Mesodermal cell (in vitro differentiated cells): ENCODE measurements around the gene IFI27L2.
A peak's percentile ranks its signal among the peaks of the same experiment; 100 is the strongest.

Source experiments
- H3K27ac ChIP-seq: 2 replicates; pipeline ENCODE4 v1.7.0; 2013; ENCODE audit warnings: mild to moderate bottlenecking, low read depth, low read length, moderate library complexity; ENCODE audit not compliant: severe bottlenecking
- H3K36me3 ChIP-seq: 2 replicates; pipeline ENCODE4 v1.7.1; 2013; ENCODE audit warnings: mild to moderate bottlenecking, low read length, moderate library complexity; ENCODE audit not compliant: control insufficient read depth, insufficient read depth
- H3K4me1 ChIP-seq: one replicate; pipeline ENCODE4 v1.7.1; 2013; ENCODE audit warnings: mild to moderate bottlenecking, low read length; ENCODE audit not compliant: insufficient read depth, control insufficient read depth, poor library complexity, severe bottlenecking
- H3K4me3 ChIP-seq: 2 replicates; pipeline ENCODE4 v1.7.0; 2013; ENCODE audit warnings: low read length, control low read depth, mild to moderate bottlenecking; ENCODE audit not compliant: insufficient read depth, poor library complexity, severe bottlenecking; ENCODE audit errors: extremely low read depth
- H3K9me3 ChIP-seq: 2 replicates; pipeline ENCODE4 v1.7.1; 2013; ENCODE audit warnings: mild to moderate bottlenecking, low read length, moderate library complexity; ENCODE audit not compliant: control insufficient read depth
- WGBS, 2 experiments: methylation state at CpG; one replicate each; pipeline ENCODE4 v1.1.5; 2013; ENCODE audit warnings: missing lambda C conversion rate in 2 of 2; ENCODE audit not compliant: insufficient coverage in 2 of 2; 5-methylcytosine and 5-hydroxymethylcytosine counted together

Gene IFI27L2

GRCh38 chr14:94135476-94135875 lies 6.1 kb upstream of the IFI27L2 start:
- Histone ChIP-seq H3K9me3 (peaks cover 13% of the 10 kb centered on the region), H3K36me3 (no peaks in the 10 kb centered on the region), H3K4me3 (no peak overlapping the region), H3K27ac (no peak overlapping the region), H3K4me1 (no peaks in the 10 kb centered on the region)
- 66 to 68% methylated on average over 2 to 3 of the region's 4 CpGs for WGBS, 2 experiments

GRCh38 chr14:94132285-94132887 lies 3.0 kb upstream of the IFI27L2 start:
- 0% methylated on average over 2 of the region's 4 CpGs; no CpG with 5 or more reads in 1 of the 2 experiments for WGBS, 2 experiments
- no peak overlapping the region for H3K4me3 ChIP-seq

GRCh38 chr14:94129758-94130414 lies 482 bp upstream of the IFI27L2 start:
- no peaks in the 10 kb centered on the region for H3K4me1 ChIP-seq
- H3K9me3 ChIP-seq = no peaks in the 10 kb centered on the region
- peak overlapping the region; percentile 47 for H3K4me3 ChIP-seq
- 2% methylated on average over 6 to 7 of the region's 12 CpGs for WGBS, 2 experiments
- no peaks in the 10 kb centered on the region for H3K36me3 ChIP-seq
- H3K27ac ChIP-seq = peak overlapping the region; percentile 55

More at GRCh38 chr14:94132285-94132887, 3.0 kb upstream of the IFI27L2 start:
- Histone ChIP-seq H3K36me3 (no peaks in the 10 kb centered on the region), H3K27ac (no peak overlapping the region), H3K9me3 (peaks cover 13% of the 10 kb centered on the region), H3K4me1 (no peaks in the 10 kb centered on the region)

- H3K36me3 ChIP-seq = no peaks in the 10 kb centered on the region
- H3K4me3 ChIP-seq = peak overlapping the region; percentile 47
- no peaks in the 10 kb centered on the region for H3K9me3 ChIP-seq
- no peak overlapping the region for H3K27ac ChIP-seq
- H3K4me1 ChIP-seq = no peaks in the 10 kb centered on the region
- WGBS, 2 experiments = 85 to 87% methylated on average over 13 to 14 of the region's 14 CpGs
Measured at GRCh38 chr14:94128216-94128839, 1.1 kb downstream of the IFI27L2 start.

DNA sequence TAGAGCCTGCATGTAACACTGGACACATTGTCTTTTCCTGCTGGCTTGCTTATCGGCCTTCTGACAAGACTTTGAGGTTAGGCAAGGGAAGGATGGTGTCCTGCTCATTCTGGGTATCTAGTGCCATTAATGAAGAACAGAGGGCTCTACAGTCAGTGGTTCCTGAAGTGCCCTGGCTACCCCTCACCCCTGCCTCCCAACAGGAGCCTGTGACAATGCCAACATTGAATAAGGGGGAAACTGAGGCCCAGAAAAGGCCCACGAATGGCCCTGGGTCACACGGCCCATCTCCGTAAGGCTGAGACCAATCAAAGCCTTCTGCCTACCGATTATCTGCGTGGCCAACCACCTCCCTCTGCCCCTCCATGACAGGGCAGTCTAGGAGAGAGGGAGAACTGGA lies 2.1 kb downstream of the IFI27L2 start:
- WGBS, 2 experiments = 93% methylated on average over 4 to 6 of the region's 6 CpGs
- no peak overlapping the region for H3K4me3 ChIP-seq

DNA sequence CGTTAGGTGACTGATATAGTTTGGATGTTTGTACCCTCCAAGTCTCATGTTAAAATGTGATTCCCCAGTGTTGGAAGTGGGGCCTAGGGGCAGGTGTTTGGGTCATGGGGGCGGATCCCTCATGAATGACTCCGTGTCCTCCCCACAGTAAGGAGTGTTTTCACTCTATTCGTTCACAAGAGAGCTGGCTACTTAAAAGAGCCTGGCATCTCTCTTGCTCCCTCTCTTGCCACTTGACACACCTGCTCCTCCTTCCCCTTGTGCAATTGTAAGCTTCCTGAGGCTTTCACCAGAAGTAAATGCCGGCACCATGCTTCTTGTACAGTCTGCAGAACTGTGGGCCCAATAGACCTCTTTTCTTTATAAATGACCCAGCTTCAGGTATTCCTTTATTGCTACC lies 2.6 kb downstream of the IFI27L2 start:
- no peak overlapping the region for H3K27ac ChIP-seq
- WGBS, 2 experiments = 72 to 88% methylated on average over 4 to 5 of the region's 5 CpGs
- H3K4me1 ChIP-seq = no peaks in the 10 kb centered on the region
- H3K4me3 ChIP-seq = no peak overlapping the region
- H3K9me3 ChIP-seq = no peaks in the 10 kb centered on the region
- H3K36me3 ChIP-seq = no peaks in the 10 kb centered on the region

More for the DNA sequence above, 2.1 kb downstream of the IFI27L2 start:
- no peaks in the 10 kb centered on the region for H3K36me3 ChIP-seq
- H3K27ac ChIP-seq = no peak overlapping the region
- H3K9me3 ChIP-seq = no peaks in the 10 kb centered on the region
- H3K4me1 ChIP-seq = no peaks in the 10 kb centered on the region

GRCh38 chr14:94126419-94126677 lies 3.1 kb downstream of the IFI27L2 start:
- WGBS, 2 experiments = 40 to 78% methylated on average over 1 of the region's 1 CpG
- Histone ChIP-seq H3K27ac (no peak overlapping the region), H3K9me3 (no peaks in the 10 kb centered on the region), H3K36me3 (no peaks in the 10 kb centered on the region), H3K4me3 (no peak overlapping the region), H3K4me1 (no peaks in the 10 kb centered on the region)

DNA sequence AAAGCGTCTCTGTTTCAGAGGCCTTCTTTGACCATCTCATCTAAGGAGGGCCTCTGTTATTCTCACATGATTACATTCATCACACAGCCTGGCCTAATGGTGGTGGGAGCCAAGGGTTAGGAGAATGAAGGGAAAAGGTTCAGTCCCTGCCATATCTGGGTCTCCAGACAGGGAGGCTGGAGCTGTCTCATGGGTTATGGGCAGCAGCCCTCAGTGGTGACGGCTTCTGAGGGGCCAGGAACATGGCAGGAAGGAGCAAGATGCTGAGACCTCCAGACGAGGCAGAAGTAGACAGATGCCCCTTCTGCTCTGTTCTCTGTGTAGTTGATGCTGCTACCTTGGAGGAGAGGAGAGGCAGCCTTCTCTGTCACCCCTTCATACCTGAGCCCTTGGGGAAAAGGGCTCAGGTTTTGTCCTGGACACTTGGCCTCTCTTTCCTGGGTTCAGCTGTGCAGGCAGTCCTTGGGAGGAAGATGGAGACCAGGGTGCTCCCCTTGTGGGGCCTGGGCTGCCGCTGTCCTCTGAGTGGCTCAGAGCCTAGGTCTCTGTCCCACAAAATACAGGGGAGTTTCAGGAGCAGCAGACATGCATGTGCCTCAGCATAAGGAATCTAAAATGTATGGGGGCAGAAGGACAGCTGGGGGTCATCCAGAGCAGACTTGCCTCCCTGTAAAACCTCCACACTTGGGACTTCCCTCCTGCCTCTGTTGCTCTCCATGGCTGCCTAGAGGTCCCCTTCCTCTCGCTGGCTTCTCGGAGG lies 3.6 kb downstream of the IFI27L2 start:
- 88 to 97% methylated on average over 5 to 6 of the region's 6 CpGs for WGBS, 2 experiments
- H3K9me3 ChIP-seq = no peaks in the 10 kb centered on the region
- no peak overlapping the region for H3K27ac ChIP-seq
- H3K4me3 ChIP-seq = no peak overlapping the region
- no peaks in the 10 kb centered on the region for H3K4me1 ChIP-seq
- H3K36me3 ChIP-seq = no peaks in the 10 kb centered on the region

DNA sequence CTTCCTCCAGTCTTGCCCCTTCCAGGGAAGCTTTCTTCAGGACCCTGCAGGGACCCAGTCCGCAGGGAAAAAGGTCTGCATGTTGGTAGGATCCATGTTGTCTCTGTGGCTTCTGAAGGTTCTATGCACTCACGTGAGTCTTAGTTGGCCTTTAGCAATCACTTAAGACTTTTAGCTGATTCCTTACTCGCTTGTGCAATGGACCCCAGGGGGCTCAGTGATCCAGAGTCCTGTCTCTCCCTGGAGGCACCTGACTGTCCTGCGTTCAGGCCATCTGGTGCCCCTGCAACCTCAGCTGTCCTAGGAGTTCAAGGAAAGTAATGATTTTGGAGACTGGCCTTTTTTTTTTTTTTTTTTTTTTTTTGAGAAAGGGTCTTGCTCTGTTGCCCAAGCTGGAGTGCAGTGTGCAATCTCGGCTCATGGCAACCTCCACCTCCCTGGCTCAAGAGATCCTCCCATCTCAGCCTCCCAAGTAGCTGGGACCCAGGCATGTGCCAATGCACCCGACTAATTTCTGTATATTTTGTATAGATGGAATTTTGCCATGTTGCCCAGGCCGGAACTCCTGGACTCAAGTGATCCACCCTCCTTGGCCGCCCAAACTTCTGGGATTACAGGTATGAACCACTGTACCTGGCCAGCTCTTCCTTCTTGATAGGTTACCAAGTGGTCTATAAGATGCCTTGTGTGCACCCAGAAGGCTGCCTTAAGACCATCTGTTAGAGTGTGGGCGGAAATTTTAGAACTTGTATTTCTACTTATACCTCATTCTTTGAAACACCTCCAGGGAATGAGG lies 4.6 kb downstream of the IFI27L2 start:
- whole genome bisulfite sequencing, 2 experiments = 91 to 97% methylated on average over 3 to 5 of the region's 9 CpGs
- Histone ChIP-seq H3K36me3 (no peaks in the 10 kb centered on the region), H3K4me1 (no peaks in the 10 kb centered on the region)

GRCh38 chr14:94123868-94124267 lies 5.5 kb downstream of the IFI27L2 start:
- no peaks in the 10 kb centered on the region for H3K9me3 ChIP-seq
- WGBS, 2 experiments = no CpG with 5 or more reads among the region's 1 CpG
- no peaks in the 10 kb centered on the region for H3K4me1 ChIP-seq
- no peak overlapping the region for H3K27ac ChIP-seq
- H3K36me3 ChIP-seq = no peaks in the 10 kb centered on the region
- no peak overlapping the region for H3K4me3 ChIP-seq

More for the DNA sequence above, 4.6 kb downstream of the IFI27L2 start:
- H3K9me3 ChIP-seq = no peaks in the 10 kb centered on the region
- no peak overlapping the region for H3K4me3 ChIP-seq
- H3K27ac ChIP-seq = no peak overlapping the region
